ENCODE data around the gene ARHGAP18. TPM values are rescaled to one million over a fixed set of nuclear protein-coding genes. Genes with fewer than 3 reads are reported as not detected.

The ARHGAP18 gene
- total RNA-seq, 1 experiment from 2014 or later: 2.4 TPM

GRCh38 chr6:129637340-129638054 lies 72.5 kb downstream of the ARHGAP18 start:
- H3K18ac ChIP-seq (ENCODE audit: insufficient read length, low read depth, low read length): no peak overlapping the region
- peaks cover 5 to 11% of the 10 kb centered on the region in 2 experiments for H3K4me1 Mint-ChIP-seq
- H2AFZ ChIP-seq (ENCODE audit: low read length): no peak overlapping the region
- H2BK15ac ChIP-seq (ENCODE audit: low read depth, low read length): no peak overlapping the region
- no peaks in the 10 kb centered on the region for H3K79me1 ChIP-seq (ENCODE audit: insufficient read depth, low read depth, low read length, poor library complexity, severe bottlenecking)
- H3K4ac ChIP-seq (ENCODE audit: low read depth, low read length): no peak overlapping the region
- no peak overlapping the region for H3T11ph ChIP-seq (ENCODE audit: low read length)
- TF ChIP-seq CTCF (conservative IDR thresholded peaks at IDR 0.05): no peak
- H3K9ac ChIP-seq (ENCODE audit: extremely low read depth, insufficient read length, low read length): no peak overlapping the region
- H4K8ac ChIP-seq (replicated peaks; ENCODE audit: insufficient read length, low read depth, low read length): no peak overlapping the region
- H3K14ac ChIP-seq (ENCODE audit: insufficient read depth, low read length): no peak overlapping the region
- no peaks in the 10 kb centered on the region for H3K9me3 Mint-ChIP-seq
- H2BK120ac ChIP-seq (ENCODE audit: low read depth, low read length, poor library complexity, severe bottlenecking): no peak overlapping the region
- no peaks in the 10 kb centered on the region for H3K23me2 ChIP-seq (ENCODE audit: insufficient read length, low read depth, low read length, poor library complexity, severe bottlenecking)
- no peak overlapping the region for H2AK5ac ChIP-seq (ENCODE audit: insufficient read length, low read length)
- no peak overlapping the region for H4K91ac ChIP-seq (ENCODE audit: insufficient read length, low read depth, low read length)
- no peaks in the 10 kb centered on the region for H3K9me3 ChIP-seq (ENCODE audit: control insufficient read depth, low read depth, low read length)
- H3K27me3 ChIP-seq (ENCODE audit: insufficient read depth, low read length): no peaks in the 10 kb centered on the region
- no peaks in the 10 kb centered on the region for H4K20me1 ChIP-seq (ENCODE audit: control insufficient read depth, insufficient read depth, insufficient read length)
- no peak overlapping the region for H3K56ac ChIP-seq (ENCODE audit: insufficient read length, low read depth, low read length)
- H3K36me3 Mint-ChIP-seq (ENCODE audit: insufficient read depth in 1 of 3, low read depth in 3 of 3): peaks cover 0 to 4% (median 0%) of the 10 kb centered on the region in 3 experiments; a peak in 2 of 7 replicates
- H3K4me2 ChIP-seq (ENCODE audit: insufficient read depth, insufficient read length, low read length): no peak overlapping the region
- no peak overlapping the region for H2BK12ac ChIP-seq (ENCODE audit: insufficient read length, low read depth, low read length)
- no CpG with 5 or more reads among the region's 3 CpGs for WGBS (ENCODE audit: extremely low coverage, insufficient read length, low lambda C conversion rate)
- no peak overlapping the region for H2BK5ac ChIP-seq (ENCODE audit: insufficient read length, low read length)
- no peak overlapping the region for H3K27ac ChIP-seq (ENCODE audit: insufficient read length, low read depth, low read length)
- H3K27ac Mint-ChIP-seq: peak overlapping the region in 1 of 3 experiments; percentile 22; a peak in 1 of 7 replicates
- DNase-seq: no peak
- no peak overlapping the region for H2BK20ac ChIP-seq (ENCODE audit: low read depth, low read length, poor library complexity, severe bottlenecking)
- H3K4me1 ChIP-seq (ENCODE audit: insufficient read depth, low read length): no peaks in the 10 kb centered on the region
- no peak overlapping the region for H3K23ac ChIP-seq (ENCODE audit: insufficient read length, low read depth, low read length)
- no peaks in the 10 kb centered on the region for H3K79me2 ChIP-seq (ENCODE audit: insufficient read depth, low read length)
- no peak overlapping the region for H3K4me3 Mint-ChIP-seq
- H4K5ac ChIP-seq (ENCODE audit: insufficient read length, low read depth, low read length): no peak overlapping the region
- H3K27me3 Mint-ChIP-seq (ENCODE audit: low read depth): no peaks in the 10 kb centered on the region
